D341Med (cell line): ENCODE measurements around the gene COX5A.
"Not testable (repeated sequence)": the region's sequence is repeated elsewhere in the genome, so short reads cannot be mapped to it uniquely, and the experiment has no call there.

ENCODE experiments used
- DNase-seq: peaks from one replicate; pipeline ENCODE4 v3.0.0; 2012; ENCODE audit warnings: low spot score

Gene COX5A

GRCh38 chr15:74955796-74956647 is 18.1 kb upstream of the COX5A start:
- DNase-seq = no peak

GRCh38 chr15:74955017-74955416 is 17.1 kb upstream of the COX5A start:
- no peak for DNase-seq

- DNase-seq = no peak
Observed at GRCh38 chr15:74954515-74954914, 16.6 kb upstream of the COX5A start.

- no peak for DNase-seq
Observed at GRCh38 chr15:74951006-74951405, 13.1 kb upstream of the COX5A start.

GRCh38 chr15:74950078-74950908 is 12.4 kb upstream of the COX5A start:
- DNase-seq = peak; percentile 74

- DNase-seq = no peak
Observed at GRCh38 chr15:74937272-74937589, 642 bp downstream of the COX5A start.

- not testable (repeated sequence) for DNase-seq
Observed at GRCh38 chr15:74935193-74935592, 2.7 kb downstream of the COX5A start.

- no peak for DNase-seq
Observed at GRCh38 chr15:74933573-74933972, 4.3 kb downstream of the COX5A start.

- DNase-seq = no peak
Observed at GRCh38 chr15:74928771-74929198, 9.1 kb downstream of the COX5A start.

GRCh38 chr15:74924525-74924924 is 13.3 kb downstream of the COX5A start:
- no peak for DNase-seq

GRCh38 chr15:74920456-74920855 is 17.4 kb downstream of the COX5A start:
- DNase-seq = no peak

- DNase-seq = no peak
Observed at GRCh38 chr15:74917676-74918075, 20.2 kb downstream of the COX5A start.

GRCh38 chr15:74913799-74914198 is 24.1 kb downstream of the COX5A start:
- not testable (repeated sequence) for DNase-seq

GRCh38 chr15:74913041-74913440 is 24.8 kb downstream of the COX5A start:
- no peak for DNase-seq

GRCh38 chr15:74908635-74909034 is 29.2 kb downstream of the COX5A start:
- DNase-seq = no peak

GRCh38 chr15:74907163-74907870 is 30.6 kb downstream of the COX5A start:
- no peak for DNase-seq

- peak; percentile 92 for DNase-seq
Observed at GRCh38 chr15:74906450-74907162, 31.3 kb downstream of the COX5A start, which contains the start of gene FAM219B. Gene FAM219B (minus strand): TSS chr15:74906851. CDS start chr15:74906800, 51 bp downstream.

GRCh38 chr15:74906067-74906449 is 31.8 kb downstream of the COX5A start:
- DNase-seq = peak; percentile 82

GRCh38 chr15:74904190-74904805 is 33.6 kb downstream of the COX5A start:
- DNase-seq = no peak

- no peak for DNase-seq
Observed at GRCh38 chr15:74903676-74904075, 34.2 kb downstream of the COX5A start.
